ENCODE measurements around the gene AGO4.
A peak's percentile ranks its signal among the peaks of the same experiment; 100 is the strongest.
"Not testable (repeated sequence)": the region's sequence is repeated elsewhere in the genome, so short reads cannot be mapped to it uniquely, and the experiment has no call there.

The AGO4 gene

DNA sequence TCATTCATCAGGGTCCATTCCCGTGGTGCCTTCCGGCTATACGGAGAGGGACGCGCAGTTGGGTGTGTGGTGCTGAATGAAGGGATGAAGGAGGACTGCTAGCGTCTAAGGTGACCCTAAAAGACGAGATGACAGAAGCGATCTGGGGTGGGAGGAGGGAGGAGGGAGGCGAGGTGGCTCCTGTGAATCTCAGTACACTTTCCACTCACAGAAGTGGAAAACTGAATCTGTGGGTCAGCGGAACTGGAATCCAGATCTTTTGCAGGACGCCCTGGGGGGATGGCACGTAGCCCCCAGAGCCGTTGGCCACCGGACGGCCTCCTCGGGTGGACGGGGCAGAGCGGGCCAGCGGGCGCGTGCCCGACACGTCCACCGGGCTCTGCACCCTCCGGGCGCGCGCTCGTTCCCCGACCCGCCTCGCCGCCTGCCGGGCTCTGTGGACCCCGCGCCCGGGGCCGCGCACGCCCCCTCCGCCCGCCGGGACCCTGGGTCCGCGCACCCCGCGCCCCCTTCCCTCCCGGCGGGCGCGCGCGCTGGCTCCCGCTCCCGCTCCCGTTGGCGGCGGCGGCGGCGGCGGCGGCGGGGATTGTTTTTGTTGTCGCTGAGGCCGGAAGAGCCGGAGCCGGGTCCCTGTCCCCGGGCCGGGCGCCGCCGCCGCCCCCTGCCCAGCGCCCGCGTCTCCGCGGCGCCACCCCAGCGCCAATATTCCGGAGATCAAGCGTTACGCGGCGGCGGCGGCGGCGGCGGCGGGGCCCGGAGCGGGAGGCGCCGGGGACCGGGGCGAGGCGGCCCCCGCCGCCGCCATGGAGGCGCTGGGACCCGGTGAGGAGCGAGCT lies at the start of gene AGO4:
AGO4 (plus strand) TSS at position 403 of the 836 bp plus-strand sequence; CDS start at position 804, 401 bp downstream.
- Mint-ChIP-seq H3K27ac (peak within 1 kb of the TSS; percentile 92), H3K27me3 (no peaks in the 10 kb centered on the region), H3K4me1 (ENCODE audit: low read depth) (peaks cover 57% of the 10 kb centered on the region), H3K9me3 (no peaks in the 10 kb centered on the region), H3K36me3 (ENCODE audit: low read depth) (peaks cover 6% of the 10 kb centered on the region), H3K4me3 (peak within 1 kb of the TSS; percentile 85)
- intact Hi-C loops (cut with micrococcal nuclease) = no loop called here

DNA sequence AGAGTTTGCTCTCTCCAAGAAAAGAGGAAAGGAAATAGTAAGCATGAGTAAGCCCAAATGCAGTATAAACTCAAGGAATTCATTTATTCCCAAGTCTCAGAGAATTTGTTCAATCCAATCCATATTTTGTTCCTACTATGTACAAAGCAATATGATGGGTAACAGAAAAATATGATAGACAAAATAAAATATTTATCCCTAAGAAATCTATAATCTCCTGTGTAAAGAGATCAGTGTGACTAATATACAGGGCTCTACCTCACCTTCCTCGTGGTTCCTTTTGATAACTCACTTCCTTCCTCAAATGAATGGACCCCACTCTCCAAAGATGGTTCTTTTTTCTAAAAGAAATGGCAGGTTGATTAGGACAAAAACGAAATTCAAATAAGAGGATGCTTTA lies 45.7 kb upstream of the AGO4 start:
- Mint-ChIP-seq H3K27ac (no peak overlapping the region), H3K36me3 (ENCODE audit: low read depth) (no peaks in the 10 kb centered on the region), H3K9me3 (no peaks in the 10 kb centered on the region), H3K27me3 (no peaks in the 10 kb centered on the region), H3K4me1 (ENCODE audit: low read depth) (peaks cover 6% of the 10 kb centered on the region), H3K4me3 (no peak overlapping the region)
- intact Hi-C loops (cut with micrococcal nuclease) = no loop called here

GRCh38 chr1:35763201-35763600 lies 44.6 kb upstream of the AGO4 start:
- H3K4me1 Mint-ChIP-seq (ENCODE audit: low read depth) = peaks cover 6% of the 10 kb centered on the region
- H3K9me3 Mint-ChIP-seq = no peaks in the 10 kb centered on the region
- intact Hi-C loops (cut with micrococcal nuclease) = no loop called here
- H3K27ac Mint-ChIP-seq = no peak overlapping the region
- H3K27me3 Mint-ChIP-seq = no peaks in the 10 kb centered on the region
- no peak overlapping the region for H3K4me3 Mint-ChIP-seq
- no peaks in the 10 kb centered on the region for H3K36me3 Mint-ChIP-seq (ENCODE audit: low read depth)

GRCh38 chr1:35764283-35764682 lies 43.5 kb upstream of the AGO4 start:
- Mint-ChIP-seq H3K36me3 (ENCODE audit: low read depth) (no peaks in the 10 kb centered on the region), H3K27me3 (no peaks in the 10 kb centered on the region), H3K27ac (no peak overlapping the region), H3K9me3 (no peaks in the 10 kb centered on the region), H3K4me1 (ENCODE audit: low read depth) (peaks cover 11% of the 10 kb centered on the region), H3K4me3 (no peak overlapping the region)
- intact Hi-C loops (cut with micrococcal nuclease) = no loop called here

DNA sequence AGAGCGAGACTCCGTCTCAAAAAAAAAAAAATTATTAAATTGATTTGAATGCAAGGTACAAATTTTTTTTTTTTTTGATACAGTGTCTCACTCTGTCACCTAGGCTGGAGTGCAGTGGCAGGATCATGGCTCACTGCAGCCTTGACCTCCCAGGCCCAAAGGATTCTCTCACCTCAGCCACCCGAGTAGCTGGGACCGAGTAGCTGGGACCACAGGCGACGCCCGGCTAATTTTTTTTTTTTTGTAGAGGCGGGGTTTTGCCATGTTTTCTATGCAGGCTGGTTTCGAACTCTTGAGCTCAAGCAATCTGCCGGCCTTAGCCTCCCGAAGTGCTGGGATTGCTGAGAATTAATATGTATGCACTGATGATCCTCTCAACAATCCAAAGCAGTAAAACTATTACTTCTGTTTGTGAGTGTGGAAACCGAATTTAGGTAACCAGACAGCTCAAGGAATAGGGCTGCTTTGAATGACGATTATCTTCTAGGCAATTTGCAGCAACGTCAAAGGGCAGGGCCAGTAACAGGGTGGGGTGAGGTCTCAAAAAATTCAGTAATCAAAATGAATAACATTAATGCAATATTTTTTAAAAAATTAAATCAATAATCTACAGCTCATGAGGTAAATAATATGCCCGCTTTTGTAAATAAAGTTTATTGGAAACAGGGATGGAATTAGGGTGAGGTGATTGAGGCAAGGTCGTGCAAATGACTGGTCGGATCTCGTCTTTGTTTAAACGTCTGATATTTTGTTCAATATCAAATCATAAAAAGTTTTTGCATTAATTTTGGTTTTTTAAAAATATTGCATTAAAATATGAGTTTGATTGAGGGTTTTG lies 39.2 kb upstream of the AGO4 start:
- Mint-ChIP-seq H3K9me3 (no peaks in the 10 kb centered on the region), H3K27ac (peak overlapping the region; percentile 80), H3K36me3 (ENCODE audit: low read depth) (peaks cover 9% of the 10 kb centered on the region), H3K27me3 (no peaks in the 10 kb centered on the region), H3K4me1 (ENCODE audit: low read depth) (peaks cover 11% of the 10 kb centered on the region), H3K4me3 (peak overlapping the region; percentile 92)
- intact Hi-C loops (cut with micrococcal nuclease) = no loop called here

- H3K4me1 Mint-ChIP-seq (ENCODE audit: low read depth) = peaks cover 7% of the 10 kb centered on the region
- H3K27me3 Mint-ChIP-seq = no peaks in the 10 kb centered on the region
- H3K36me3 Mint-ChIP-seq (ENCODE audit: low read depth) = peaks cover 9% of the 10 kb centered on the region
- peak overlapping the region; percentile 92 for H3K4me3 Mint-ChIP-seq
- H3K27ac Mint-ChIP-seq = peak overlapping the region; percentile 80
- no peaks in the 10 kb centered on the region for H3K9me3 Mint-ChIP-seq
- intact Hi-C loops (cut with micrococcal nuclease) = no loop called here
Measured at GRCh38 chr1:35769188-35769758, 38.5 kb upstream of the AGO4 start.

GRCh38 chr1:35773711-35774110 lies 34.1 kb upstream of the AGO4 start:
- Mint-ChIP-seq H3K27ac (no peak overlapping the region), H3K4me3 (no peak overlapping the region), H3K27me3 (no peaks in the 10 kb centered on the region), H3K4me1 (ENCODE audit: low read depth) (peaks cover 2% of the 10 kb centered on the region), H3K36me3 (ENCODE audit: low read depth) (peaks cover 9% of the 10 kb centered on the region), H3K9me3 (no peaks in the 10 kb centered on the region)
- intact Hi-C loops (cut with micrococcal nuclease) = loop anchor here (2.0 to 10.0 kb wide), 3 partner anchors 56 to 569 kb away; partner anchors contain the start of gene C1orf216

DNA sequence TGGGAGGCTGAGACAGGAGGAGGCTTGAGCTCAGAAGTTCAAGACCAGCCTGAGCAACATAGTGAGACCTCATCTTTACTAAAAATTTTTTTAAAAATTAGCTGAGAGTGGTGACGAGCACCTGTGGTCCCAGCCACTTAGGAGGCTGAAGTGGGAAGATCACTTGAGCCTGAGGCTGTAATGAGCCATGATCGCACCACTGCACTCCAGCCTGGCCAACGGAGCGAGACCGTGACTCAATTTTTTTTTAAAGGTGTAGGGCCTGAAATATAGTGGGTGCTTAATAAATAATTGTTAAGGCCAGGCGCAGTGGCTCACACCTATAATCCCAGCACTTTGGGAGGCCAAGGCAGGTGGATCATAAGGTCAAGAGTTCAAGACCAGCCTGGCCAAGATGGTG lies 31.6 kb upstream of the AGO4 start:
- H3K9me3 Mint-ChIP-seq; H3K4me3 Mint-ChIP-seq; H3K27me3 Mint-ChIP-seq; H3K27ac Mint-ChIP-seq; H3K36me3 Mint-ChIP-seq (ENCODE audit: low read depth); H3K4me1 Mint-ChIP-seq (ENCODE audit: low read depth): not testable (repeated sequence)
- intact Hi-C loops (cut with micrococcal nuclease) = loop anchor here (10.0 kb wide), 1 partner anchor 571 kb away; no protein-coding TSS in a partner anchor

DNA sequence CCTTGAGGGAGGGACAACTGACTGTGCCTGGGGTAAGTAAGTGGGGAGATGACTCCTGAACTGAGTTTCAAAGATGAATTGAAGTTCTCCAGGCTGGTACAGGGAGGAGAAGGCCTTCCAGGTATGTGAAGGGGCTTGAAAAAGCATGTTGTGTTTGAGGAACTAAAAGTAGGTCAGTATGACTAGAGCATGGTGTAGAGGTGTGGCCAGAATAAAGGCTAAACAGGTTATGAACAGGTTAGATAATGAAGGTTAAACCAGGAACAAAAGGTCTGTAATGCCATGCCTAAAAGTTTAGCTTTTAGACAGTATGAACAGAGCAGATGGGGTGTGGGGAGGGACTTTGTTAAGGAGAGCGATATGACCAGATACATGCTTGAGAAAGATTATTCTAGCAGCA lies 30.7 kb upstream of the AGO4 start:
- intact Hi-C loops (cut with micrococcal nuclease) = loop anchor here (10.0 kb wide), 1 partner anchor 572 kb away; no protein-coding TSS in a partner anchor
- Mint-ChIP-seq H3K36me3 (ENCODE audit: low read depth) (no peaks in the 10 kb centered on the region), H3K4me3 (no peak overlapping the region), H3K27me3 (no peaks in the 10 kb centered on the region), H3K27ac (no peak overlapping the region), H3K9me3 (no peaks in the 10 kb centered on the region), H3K4me1 (ENCODE audit: low read depth) (no peaks in the 10 kb centered on the region)

GRCh38 chr1:35783055-35783583 lies 24.7 kb upstream of the AGO4 start:
- Mint-ChIP-seq H3K27ac (no peak overlapping the region), H3K9me3 (no peaks in the 10 kb centered on the region), H3K4me1 (ENCODE audit: low read depth) (no peaks in the 10 kb centered on the region), H3K36me3 (ENCODE audit: low read depth) (no peaks in the 10 kb centered on the region), H3K4me3 (no peak overlapping the region), H3K27me3 (no peaks in the 10 kb centered on the region)
- intact Hi-C loops (cut with micrococcal nuclease) = no loop called here

DNA sequence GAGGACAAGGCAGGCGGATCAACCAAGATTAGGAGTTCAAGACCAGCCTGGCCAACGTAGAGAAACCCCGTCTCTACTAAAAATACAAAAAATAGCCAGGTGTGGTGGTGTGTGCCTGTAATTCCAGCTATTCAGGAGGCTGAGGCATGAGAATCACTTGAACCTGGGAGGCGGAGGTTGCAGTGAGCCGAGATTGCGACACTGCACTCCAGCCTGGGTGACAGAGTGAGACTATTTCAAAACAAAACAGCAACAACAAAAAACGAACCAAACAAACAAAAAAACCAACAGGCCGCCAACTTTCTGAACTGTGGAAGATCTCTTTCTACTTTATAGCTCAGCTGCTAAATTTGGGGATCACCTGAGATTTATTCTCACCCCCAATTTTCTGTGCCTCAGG lies 23.5 kb upstream of the AGO4 start:
- intact Hi-C loops (cut with micrococcal nuclease); H3K27me3 Mint-ChIP-seq; H3K27ac Mint-ChIP-seq; H3K4me3 Mint-ChIP-seq; H3K4me1 Mint-ChIP-seq (ENCODE audit: low read depth); H3K9me3 Mint-ChIP-seq; H3K36me3 Mint-ChIP-seq (ENCODE audit: low read depth): not testable (repeated sequence)

DNA sequence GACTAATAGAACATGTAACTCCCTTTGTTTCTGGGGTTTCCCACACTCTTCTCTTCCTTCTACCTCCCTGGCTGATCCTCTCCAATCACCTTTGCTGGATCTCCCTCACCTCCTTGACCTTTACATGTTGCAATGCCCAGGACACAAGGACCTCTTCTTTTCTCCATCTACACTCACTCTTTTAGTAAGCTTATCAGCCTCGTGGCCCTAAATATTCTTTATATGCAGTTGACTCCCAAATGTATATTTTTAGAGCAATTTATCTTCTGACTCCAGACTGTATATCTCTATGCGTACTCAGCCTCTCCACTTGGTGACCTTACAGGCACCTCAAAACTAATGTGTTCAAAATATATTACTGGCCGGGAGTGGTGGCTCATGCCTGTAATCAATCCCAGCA lies 19.7 kb upstream of the AGO4 start:
- no peaks in the 10 kb centered on the region for H3K4me1 Mint-ChIP-seq (ENCODE audit: low read depth)

GRCh38 chr1:35790670-35791069 lies 17.1 kb upstream of the AGO4 start:
- Mint-ChIP-seq H3K9me3 (no peaks in the 10 kb centered on the region), H3K27me3 (no peaks in the 10 kb centered on the region), H3K4me1 (ENCODE audit: low read depth) (no peaks in the 10 kb centered on the region)

More for the DNA sequence above, 19.7 kb upstream of the AGO4 start:
- Mint-ChIP-seq H3K36me3 (ENCODE audit: low read depth) (no peaks in the 10 kb centered on the region), H3K27me3 (no peaks in the 10 kb centered on the region), H3K27ac (no peak overlapping the region), H3K4me3 (no peak overlapping the region), H3K9me3 (no peaks in the 10 kb centered on the region)
- intact Hi-C loops (cut with micrococcal nuclease) = no loop called here

GRCh38 chr1:35795295-35795694 lies 12.5 kb upstream of the AGO4 start:
- Mint-ChIP-seq H3K36me3 (ENCODE audit: low read depth) (no peaks in the 10 kb centered on the region), H3K9me3 (no peaks in the 10 kb centered on the region), H3K27ac (no peak overlapping the region), H3K27me3 (no peaks in the 10 kb centered on the region), H3K4me1 (ENCODE audit: low read depth) (peaks cover 31% of the 10 kb centered on the region), H3K4me3 (no peak overlapping the region)
- intact Hi-C loops (cut with micrococcal nuclease) = no loop called here

More at GRCh38 chr1:35790670-35791069, 17.1 kb upstream of the AGO4 start:
- H3K27ac Mint-ChIP-seq = no peak overlapping the region
- no peak overlapping the region for H3K4me3 Mint-ChIP-seq
- H3K36me3 Mint-ChIP-seq (ENCODE audit: low read depth) = no peaks in the 10 kb centered on the region
- intact Hi-C loops (cut with micrococcal nuclease) = no loop called here

All from dendritic cell treated with granulocyte-macrophage colony-stimulating factor and Interleukin-4, amounts not matched to agents 40 ng/mL and 50 ng/mL, for 4 days (primary cell).